SK-N-SH treated with all-trans-retinoic acid at 6 μM for 48 hours (cell line): Measurements from ENCODE around the gene FRMD4A.

ENCODE experiments used
- RARB ChIP-seq: fragments of 250-450 bp; sonication (Bioruptor Pico); IDR thresholded peaks from 2 replicates; pipeline ENCODE4 v1.8.0; 2021; ENCODE audit warnings: mild to moderate bottlenecking, moderate library complexity
- SNAI2 ChIP-seq: fragments of 250-450 bp; sonication (Bioruptor Pico); IDR thresholded peaks from 2 replicates; pipeline ENCODE4 v1.5.0; 2020; ENCODE audit warnings: mild to moderate bottlenecking, moderate library complexity
- ZFP3 ChIP-seq: fragments of 250-450 bp; sonication (Bioruptor Pico); IDR thresholded peaks from 2 replicates; pipeline ENCODE4 v1.5.0; 2020; ENCODE audit warnings: mild to moderate bottlenecking, moderate library complexity
- ZFP30 ChIP-seq: fragments of 450-650 bp; formaldehyde crosslinking; IDR thresholded peaks from 2 replicates; pipeline ENCODE4 v1.5.0; 2022; ENCODE audit warnings: mild to moderate bottlenecking, moderate library complexity
- ZNF565 ChIP-seq: fragments of 450-650 bp; formaldehyde crosslinking; conservative IDR thresholded peaks from 2 replicates; pipeline ENCODE4 v1.5.0; 2020; ENCODE audit warnings: low read depth, mild to moderate bottlenecking, moderate library complexity
- ZNF70 ChIP-seq: fragments of 450-650 bp; formaldehyde crosslinking; IDR thresholded peaks from 2 replicates; pipeline ENCODE4 v1.5.0; 2020; ENCODE audit warnings: mild to moderate bottlenecking, moderate library complexity
- ZNF8 ChIP-seq: fragments of 450-650 bp; formaldehyde crosslinking; IDR thresholded peaks from 2 replicates; pipeline ENCODE4 v1.5.0; 2020; ENCODE audit warnings: mild to moderate bottlenecking, moderate library complexity

DNA sequence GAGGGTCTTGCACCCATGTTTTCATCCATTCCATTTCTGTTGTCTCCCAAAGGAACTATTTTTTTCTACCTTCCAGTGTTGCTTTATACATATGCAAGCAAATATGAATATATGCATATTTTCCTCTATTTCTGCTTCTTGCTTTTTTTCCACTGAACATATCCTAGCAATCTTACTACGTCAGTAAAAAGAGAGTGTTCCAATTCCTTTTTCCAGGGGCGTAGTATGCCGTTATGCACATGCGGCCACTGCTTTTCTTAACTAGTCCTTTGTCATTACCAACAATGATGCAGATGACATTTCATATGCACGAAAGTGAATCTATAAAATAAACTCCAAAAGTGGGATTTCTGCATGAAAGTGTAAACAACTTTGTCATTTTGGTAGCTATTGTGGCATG, 40.2 kb upstream of the FRMD4A start:
- TF ChIP-seq SNAI2 (CRISPR knock-in tag) (no peak), ZFP3 (no peak), ZNF70 (CRISPR knock-in tag) (no peak), ZNF8 (CRISPR knock-in tag) (no peak), RARB (CRISPR knock-in tag) (no peak), ZNF565 (CRISPR knock-in tag) (no peak), ZFP30 (CRISPR knock-in tag) (no peak)
